Heart left ventricle (tissue), 16 donors: ENCODE results near the gene RAMP1. TPM values are rescaled to one million over a fixed set of nuclear protein-coding genes. Genes with fewer than 3 reads are reported as not detected.
A peak's percentile ranks its signal among the peaks of the same experiment; 100 is the strongest.
"Not testable (repeated sequence)": the region's sequence is repeated elsewhere in the genome, so short reads cannot be mapped to it uniquely, and the experiment has no call there.

Source experiments
- ATAC-seq, 4 donors: fragments of 200-7000 bp; cut with Tn5 transposase; one replicate each; pipeline ENCODE4 v1.9.1; 2020 to 2022; ENCODE audit warnings: moderate library complexity in 4 of 4, mild to moderate bottlenecking in 3 of 4, moderate number of reproducible peaks in 1 of 4
- DNase-seq, 5 donors: peaks; one replicate each; pipeline ENCODE4 v3.0.0-alpha.2; 2020
- H3K27ac ChIP-seq, 12 donors: fragments of 200-600 bp; sonication (generic) in 4 of 12; one replicate each; pipeline versions ENCODE4 v1.5.0 to v1.8.0; 2016 to 2022; ENCODE audit warnings: mild to moderate bottlenecking in 2 of 12
- H3K27me3 ChIP-seq, 9 donors: fragments of 200-600 bp; sonication (generic) in 2 of 9; one replicate each; pipeline versions ENCODE4 v1.5.1 to v1.8.0; 2016 to 2022; ENCODE audit warnings: mild to moderate bottlenecking in 3 of 9
- H3K36me3 ChIP-seq, 9 donors: fragments of 200-600 bp; sonication (generic) in 2 of 9; one replicate each; pipeline versions ENCODE4 v1.5.0 to v1.8.0; 2018 to 2022; ENCODE audit warnings: mild to moderate bottlenecking in 2 of 9
- H3K4me1 ChIP-seq, 12 donors: fragments of 200-600 bp; sonication (generic) in 4 of 12; one replicate each; pipeline versions ENCODE4 v1.5.0 to v1.8.0; 2016 to 2022; ENCODE audit warnings: mild to moderate bottlenecking in 3 of 12
- H3K4me3 ChIP-seq, 12 donors: fragments of 200-600 bp; sonication (generic) in 4 of 12; one replicate each; pipeline versions ENCODE4 v1.5.0 to v1.8.0; 2017 to 2022; ENCODE audit warnings: mild to moderate bottlenecking in 9 of 12, moderate library complexity in 4 of 12
- H3K9me3 ChIP-seq, 12 donors: fragments of 200-600 bp; sonication (generic) in 4 of 12; one replicate each; pipeline versions ENCODE4 v1.5.0 to v1.8.0; 2016 to 2022; ENCODE audit warnings: mild to moderate bottlenecking in 1 of 12
- CTCF ChIP-seq, 12 donors: fragments of 200-600 bp; sonication (generic) in 4 of 12; IDR thresholded peaks; one replicate each; pipeline versions ENCODE4 v1.5.0 to v1.8.0; 2018 to 2022; ENCODE audit warnings: antibody characterized with exemption in 12 of 12, mild to moderate bottlenecking in 5 of 12
- POLR2A ChIP-seq, 2 donors: fragments of 450-650 bp; IDR thresholded peaks; one replicate each; pipeline ENCODE4 v1.6.1; 2017; ENCODE audit warnings: antibody characterized with exemption in 2 of 2, mild to moderate bottlenecking in 2 of 2, moderate library complexity in 2 of 2
- WGBS, 4 donors: extraction: QIAGEN DNeasy Blood & Tissue Kit in 2 of 4; methylation state at CpG; one replicate each; pipeline versions ENCODE4 v1.1.5 to v1.1.7; 2013 to 2018; 5-methylcytosine and 5-hydroxymethylcytosine counted together
- intact Hi-C, 10 donors: fragments of 100-400 bp; cut with DNase I; formaldehyde crosslinking; loops; one replicate each; pipeline versions ENCODE4 v1.11.1 to v1.14.2; 2022
- polyA plus RNA-seq, 2 donors: library from polyadenylated mRNA; stranded (reverse); fragments of 200-250 nt; gene quantifications; one replicate each; pipeline ENCODE4 v1.2.3, GENCODE V29; 2013
- total RNA-seq, 9 donors: library from RNA; depleted of rRNA in 2 of 9; stranded (reverse); fragments of >200 nt in 2 of 9; fragmentation: NEBNext Ultra II Directional in 3 of 9; extraction: Animal tissue kit (Norgen Biotek cat#: 25700) in 3 of 9; gene quantifications; one replicate each; pipeline versions ENCODE4 v1.1.0 to v1.2.4, GENCODE V29; 2016 to 2023
- donor health status: ischemic (EF 13 %, LVEDD 7.1; RV severe dilation, severe dysfunction).
- donor health status: healthy with polysubstance abuse.
- donor health status: DM: no; HTN: yes; CAD: no.
- donor health status: DM: no; HTN: no; CAD: no.
- donor health status: ischemic (EF 25% LVEDD 6.9; RV normal size, moderate dysfunction).
- donor health status: ischemic (EF 25% LVEDD 5.7; RV mildly dilated, moderate dysfunction).
- donor health status: healthy.
- donor health status: DM: yes; HTN: yes; CAD: no.
- donor health status: ischemic (EF 35%, LVEDD 5.7; RV mildly dilated, moderate dysfunction).
- donor health status: nonischemic (EF 11% LVEDD 7.7; RV severe dilation, severe dysfunction).
- donor health status: DM: yes; HTN: yes; CAD: no.
- donor health status: PGD.
- donor health status: ischemic (EF 29% LVEDD 5.4; RV normal size, mild dysfunction).
- donor health status: nonischemic (EF 23%, LVEDD 6.1; RV moderate dilation, normal function).

RAMP1 gene
- total and polyA plus RNA-seq, 11 donors = 36.5 to 1,114 (median 201) TPM

- H3K9me3 ChIP-seq = peaks cover 0 to 18% (median 4%) of the 10 kb centered on the region in 12 donors
- no peak for TF ChIP-seq POLR2A (IDR thresholded peaks at IDR 0.05)
- no peak for TF ChIP-seq CTCF (IDR thresholded peaks at IDR 0.05)
- H3K27ac ChIP-seq = peak overlapping the region in 7 of 12 donors; percentile 3 to 79 (median 45)
- DNase-seq = no peak
- 39 to 55% (median 46%) methylated on average over 3 of the region's 3 CpGs for WGBS, 4 donors
- no peak overlapping the region for H3K4me3 ChIP-seq
- H3K4me1 ChIP-seq = peaks cover 0 to 22% (median 6%) of the 10 kb centered on the region in 12 donors
- intact Hi-C loops = no loop called here
- no peaks in the 10 kb centered on the region for H3K27me3 ChIP-seq
- peak in 2 of 4 donors; percentile 18 to 21 for ATAC-seq
- no peaks in the 10 kb centered on the region for H3K36me3 ChIP-seq
Observed at GRCh38 chr2:237942513-237942899, 83.1 kb downstream of the RAMP1 start.

- 96 to 100% (median 99%) methylated on average over 6 to 7 of the region's 7 CpGs for WGBS, 4 donors
- no peaks in the 10 kb centered on the region for H3K36me3 ChIP-seq
- no peak overlapping the region for H3K27ac ChIP-seq
- DNase-seq (no peak), ATAC-seq (no peak)
- peaks cover 0 to 22% (median 6%) of the 10 kb centered on the region in 12 donors for H3K4me1 ChIP-seq
- TF ChIP-seq CTCF (IDR thresholded peaks at IDR 0.05) (no peak), POLR2A (IDR thresholded peaks at IDR 0.05) (no peak)
- no peaks in the 10 kb centered on the region for H3K27me3 ChIP-seq
- intact Hi-C loops = no loop called here
- no peak overlapping the region for H3K4me3 ChIP-seq
- H3K9me3 ChIP-seq = peaks cover 0 to 18% (median 4%) of the 10 kb centered on the region in 12 donors
Observed at GRCh38 chr2:237943395-237944094, 84.1 kb downstream of the RAMP1 start.

GRCh38 chr2:237944302-237944701, 84.9 kb downstream of the RAMP1 start:
- Histone ChIP-seq H3K4me3 (no peak overlapping the region), H3K36me3 (no peaks in the 10 kb centered on the region), H3K9me3 (peaks cover 0 to 18% (median 4%) of the 10 kb centered on the region in 12 donors), H3K27ac (no peak overlapping the region), H3K4me1 (peaks cover 0 to 22% (median 6%) of the 10 kb centered on the region in 12 donors), H3K27me3 (no peaks in the 10 kb centered on the region)
- WGBS, 4 donors = 69 to 89% (median 82%) methylated on average over 4 of the region's 4 CpGs
- TF ChIP-seq POLR2A (IDR thresholded peaks at IDR 0.05) (no peak), CTCF (IDR thresholded peaks at IDR 0.05) (no peak)
- ATAC-seq (no peak), DNase-seq (no peak)
- intact Hi-C loops = no loop called here

- TF ChIP-seq CTCF (IDR thresholded peaks at IDR 0.05) (no peak), POLR2A (IDR thresholded peaks at IDR 0.05) (no peak)
- Histone ChIP-seq H3K27me3 (peaks cover 0 to 3% (median 0%) of the 10 kb centered on the region in 9 donors), H3K27ac (no peak overlapping the region), H3K9me3 (peaks cover 0 to 18% (median 4%) of the 10 kb centered on the region in 12 donors), H3K4me1 (peaks cover 0 to 21% (median 6%) of the 10 kb centered on the region in 12 donors), H3K4me3 (no peak overlapping the region), H3K36me3 (no peaks in the 10 kb centered on the region)
- intact Hi-C loops = no loop called here
- ATAC-seq = no peak
- DNase-seq = no peak
- 39 to 71% (median 51%) methylated on average over 1 of the region's 1 CpG for WGBS, 4 donors
Observed at GRCh38 chr2:237946423-237946822, 87.0 kb downstream of the RAMP1 start.

GRCh38 chr2:237951354-237951753, 91.9 kb downstream of the RAMP1 start:
- 74 to 79% (median 77%) methylated on average over 4 of the region's 4 CpGs for WGBS, 4 donors
- H3K4me1 ChIP-seq, H3K36me3 ChIP-seq, ATAC-seq, DNase-seq, H3K27ac ChIP-seq, H3K9me3 ChIP-seq, intact Hi-C loops, H3K4me3 ChIP-seq: not testable (repeated sequence)
- H3K27me3 ChIP-seq = peaks cover 5 to 28% (median 11%) of the 10 kb centered on the region in 9 donors
